HG03378 (cell line): ENCODE results near the gene FAM43B.
A peak's percentile ranks its signal among the peaks of the same experiment; 100 is the strongest.
"Not testable (repeated sequence)": the region's sequence is repeated elsewhere in the genome, so short reads cannot be mapped to it uniquely, and the experiment has no call there.

ENCODE experiments used
- ATAC-seq: cut with Tn5 transposase; IDR thresholded peaks from one replicate; pipeline ENCODE4 v1.9.1; 2021; ENCODE audit warnings: mild to moderate bottlenecking, moderate library complexity; ENCODE audit not compliant: unreplicated experiment

FAM43B gene, protein sequence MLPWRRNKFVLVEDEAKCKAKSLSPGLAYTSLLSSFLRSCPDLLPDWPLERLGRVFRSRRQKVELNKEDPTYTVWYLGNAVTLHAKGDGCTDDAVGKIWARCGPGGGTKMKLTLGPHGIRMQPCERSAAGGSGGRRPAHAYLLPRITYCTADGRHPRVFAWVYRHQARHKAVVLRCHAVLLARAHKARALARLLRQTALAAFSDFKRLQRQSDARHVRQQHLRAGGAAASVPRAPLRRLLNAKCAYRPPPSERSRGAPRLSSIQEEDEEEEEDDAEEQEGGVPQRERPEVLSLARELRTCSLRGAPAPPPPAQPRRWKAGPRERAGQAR

DNA sequence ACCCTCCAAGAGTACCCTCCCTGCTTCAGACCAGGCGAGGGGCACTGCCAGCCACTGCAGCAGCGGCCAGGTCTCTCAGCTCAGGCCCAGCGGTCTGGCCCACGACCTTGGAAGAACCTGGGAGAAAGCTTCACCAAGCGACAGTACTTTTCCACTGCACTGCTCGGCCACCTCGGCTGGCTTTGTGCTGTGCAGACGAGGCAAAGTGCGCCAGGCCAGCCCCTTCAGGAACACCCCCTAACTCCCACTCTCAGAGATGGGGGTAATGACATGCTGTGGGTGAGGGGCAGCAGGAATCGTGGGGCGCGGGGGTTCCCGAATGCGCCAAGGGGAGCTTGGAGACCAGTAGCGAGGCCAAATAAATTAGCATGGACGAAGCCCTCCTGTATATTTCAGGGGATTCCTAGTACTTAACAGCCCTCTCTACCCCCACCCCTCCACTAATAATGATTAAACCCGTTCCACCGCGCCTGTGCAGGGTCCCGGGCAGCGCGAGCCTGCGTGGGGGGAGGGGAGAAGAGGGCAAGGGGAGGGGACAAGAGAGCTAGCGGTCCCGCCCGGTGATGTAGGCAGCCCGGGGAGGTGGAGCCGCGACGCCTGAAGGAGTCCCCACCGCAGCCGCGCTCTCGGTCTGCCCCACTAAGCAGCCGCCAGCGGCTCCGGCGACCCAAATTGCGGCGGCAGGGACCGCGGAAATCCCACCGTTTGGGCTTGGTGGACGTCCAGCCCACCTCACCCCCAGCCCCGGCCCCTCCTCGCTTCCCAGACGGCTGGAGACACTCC lies at the start of gene FAM43B:
Gene FAM43B (plus strand): TSS at position 629 of the 783 bp plus-strand sequence. CDS start 401 bp downstream, outside the sequence.
- ATAC-seq = no peak

DNA sequence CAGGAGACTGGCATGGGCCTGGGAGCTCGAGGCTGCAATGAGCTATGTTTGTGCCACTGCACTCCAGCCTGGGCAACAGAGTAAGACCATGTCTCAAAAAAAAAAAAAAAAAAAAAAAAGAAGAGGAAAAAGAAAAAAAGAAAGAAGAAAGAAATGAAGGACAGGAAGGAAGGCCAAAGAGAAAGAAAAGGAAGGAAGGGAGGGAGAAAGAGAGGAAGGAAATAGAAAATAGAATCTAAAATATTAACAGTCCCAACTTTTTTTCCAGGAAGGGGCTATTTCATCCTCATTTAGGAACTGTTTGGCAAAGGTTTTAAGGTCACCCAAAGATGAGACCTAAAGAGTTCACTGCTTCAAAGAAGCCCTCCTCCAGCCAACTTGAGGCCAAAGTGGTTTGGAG lies 46.9 kb upstream of the FAM43B start:
- no peak for ATAC-seq

DNA sequence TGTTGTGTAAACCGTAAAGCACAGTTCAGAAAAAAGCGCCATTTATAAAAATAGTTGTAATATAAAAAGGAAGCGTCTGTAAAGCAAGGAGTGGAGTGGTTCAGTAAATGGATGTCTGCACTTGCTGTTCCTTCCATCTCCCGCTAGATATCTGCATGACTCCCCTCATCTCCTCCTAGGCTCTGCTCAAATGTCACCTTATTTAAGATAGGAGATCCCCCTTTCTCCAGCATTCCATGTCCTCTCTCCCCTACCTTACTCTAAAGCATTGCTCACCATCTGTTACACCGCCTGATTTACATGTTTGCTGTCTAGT lies 45.2 kb upstream of the FAM43B start:
- peak; percentile 34 for ATAC-seq

DNA sequence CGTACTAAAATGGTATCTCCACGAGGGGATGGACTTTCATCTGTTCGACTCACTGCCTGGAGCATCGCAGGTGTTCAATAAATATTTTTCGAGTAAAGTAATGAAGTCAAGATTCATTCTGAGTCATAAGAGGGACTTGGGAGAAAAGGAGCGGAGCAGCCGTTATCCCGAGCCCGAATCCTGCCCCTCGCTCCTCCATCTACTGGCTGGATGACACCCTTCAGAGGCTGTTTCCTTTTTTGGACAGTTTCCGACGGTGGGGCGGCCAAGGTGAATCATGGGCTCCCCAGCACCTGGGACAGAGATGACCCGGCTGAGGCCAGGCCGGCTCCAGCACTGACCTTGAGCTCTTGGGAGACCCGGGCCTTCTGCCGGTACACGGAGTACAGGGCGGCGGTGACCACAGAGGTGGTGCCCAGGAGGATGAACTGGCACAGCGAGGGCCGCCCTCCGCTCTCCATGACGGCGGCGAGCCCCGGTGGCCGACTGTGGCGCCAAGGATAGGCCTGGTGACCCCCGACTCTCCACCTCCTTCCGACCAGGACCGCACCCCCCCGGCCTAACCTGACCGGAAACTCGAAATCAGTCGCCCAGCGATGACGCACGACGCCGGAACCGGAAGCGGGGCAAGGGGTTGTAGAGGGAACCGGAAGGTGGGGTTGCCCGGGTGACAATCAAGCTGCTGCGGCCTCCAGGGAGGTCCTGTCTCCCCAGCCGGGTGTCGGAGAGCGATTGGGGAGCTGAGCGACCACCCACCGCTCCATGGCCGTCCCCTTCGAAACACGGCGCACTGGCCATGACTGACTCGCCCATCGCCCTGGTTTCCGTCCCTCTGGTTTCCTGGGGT lies 44.6 kb upstream of the FAM43B start, which contains the start of gene MUL1:
Gene MUL1 (minus strand): TSS at position 588 of the 847 bp plus-strand sequence. CDS start 127 bp downstream, at position 461.
- ATAC-seq = peak; percentile 56

DNA sequence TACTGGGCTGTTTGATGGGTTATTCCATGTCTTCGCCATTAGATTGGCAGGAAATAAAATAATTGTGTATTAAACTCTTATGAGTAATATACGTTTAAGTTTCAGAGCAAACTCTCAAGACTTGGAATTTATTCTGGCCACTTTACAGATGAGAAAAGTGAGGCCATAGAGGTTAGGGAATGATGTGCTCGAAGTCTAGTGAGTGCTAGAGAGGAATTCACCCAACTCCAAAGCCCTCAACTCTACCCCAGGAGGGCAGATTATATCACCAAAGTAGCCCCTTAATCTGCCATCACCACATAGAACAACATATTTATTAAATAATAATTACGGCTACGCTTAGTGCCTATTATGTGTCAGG lies 44.0 kb upstream of the FAM43B start:
- no peak for ATAC-seq

DNA sequence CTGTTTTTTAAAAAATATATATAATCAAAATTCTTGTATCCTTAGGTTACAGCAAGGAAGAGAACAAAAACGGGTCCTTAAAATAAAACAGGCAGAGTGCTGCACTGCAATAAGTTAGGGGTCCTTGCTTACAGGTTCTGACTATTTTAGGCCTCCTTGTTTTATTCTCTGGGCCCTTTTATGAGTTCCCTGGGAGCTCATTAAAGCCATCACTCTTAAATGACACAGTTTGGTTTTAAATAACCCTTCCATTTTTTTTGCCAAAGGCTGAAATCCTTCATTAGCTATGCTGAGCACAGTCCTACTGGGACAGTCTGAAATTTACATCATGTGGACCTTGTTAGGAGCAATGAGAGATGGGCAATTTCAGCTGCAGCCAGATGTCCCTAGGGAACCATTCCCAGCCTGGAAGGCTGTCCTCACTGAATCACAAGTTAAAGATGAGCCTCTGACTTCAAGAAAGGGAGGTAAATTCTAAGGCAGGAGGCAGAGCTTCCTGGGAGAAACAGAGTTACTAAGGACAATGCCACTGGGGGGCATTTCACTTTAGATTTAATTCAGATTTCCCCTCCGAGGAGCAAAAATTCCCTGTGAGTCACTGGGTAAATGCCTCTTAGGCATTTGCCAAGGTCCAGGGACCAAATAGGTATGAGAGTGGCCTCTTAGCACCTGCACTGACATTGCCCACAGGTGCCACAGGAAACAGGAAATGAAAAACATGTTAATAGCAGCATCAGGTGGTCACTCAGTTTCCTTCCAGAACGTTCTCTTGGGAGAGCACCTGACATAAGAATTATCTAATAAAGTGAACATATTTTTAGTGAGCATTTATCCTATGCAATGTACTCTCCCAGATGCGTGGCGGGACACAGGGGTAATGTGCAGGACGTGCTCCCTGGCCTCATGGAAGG lies 40.6 kb upstream of the FAM43B start:
- no peak for ATAC-seq

DNA sequence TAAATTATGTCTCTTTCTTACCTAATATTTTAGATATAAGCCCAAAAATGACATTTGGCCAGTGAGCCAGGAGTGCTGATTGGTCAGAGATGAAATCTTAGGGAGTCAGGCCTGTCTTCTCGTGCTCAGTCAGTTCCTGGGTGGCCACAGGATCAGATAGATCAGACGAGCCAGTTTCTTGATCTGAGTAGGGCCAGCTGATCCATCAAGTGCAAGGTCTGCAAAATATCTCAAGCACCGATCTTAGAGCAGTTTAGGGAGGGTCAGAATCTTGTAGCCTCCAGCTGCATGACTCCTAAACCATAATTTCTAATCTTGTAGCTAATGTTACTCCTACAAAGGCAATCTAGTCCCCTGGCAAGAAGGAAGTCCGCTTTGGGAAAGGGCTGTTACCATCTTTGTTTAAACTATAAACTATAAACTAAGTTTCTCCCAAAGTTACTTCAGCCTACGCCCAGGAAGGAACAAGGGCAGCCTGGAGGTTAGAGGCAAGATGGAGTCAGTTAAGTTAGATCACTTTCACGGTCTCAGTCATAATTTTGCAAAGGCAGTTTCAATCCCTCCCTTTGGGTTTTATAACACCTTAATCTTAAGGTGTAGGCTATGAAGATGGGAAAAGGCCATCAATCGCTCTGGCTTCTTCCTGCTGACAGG lies 32.6 kb upstream of the FAM43B start:
- ATAC-seq = not testable (repeated sequence)

DNA sequence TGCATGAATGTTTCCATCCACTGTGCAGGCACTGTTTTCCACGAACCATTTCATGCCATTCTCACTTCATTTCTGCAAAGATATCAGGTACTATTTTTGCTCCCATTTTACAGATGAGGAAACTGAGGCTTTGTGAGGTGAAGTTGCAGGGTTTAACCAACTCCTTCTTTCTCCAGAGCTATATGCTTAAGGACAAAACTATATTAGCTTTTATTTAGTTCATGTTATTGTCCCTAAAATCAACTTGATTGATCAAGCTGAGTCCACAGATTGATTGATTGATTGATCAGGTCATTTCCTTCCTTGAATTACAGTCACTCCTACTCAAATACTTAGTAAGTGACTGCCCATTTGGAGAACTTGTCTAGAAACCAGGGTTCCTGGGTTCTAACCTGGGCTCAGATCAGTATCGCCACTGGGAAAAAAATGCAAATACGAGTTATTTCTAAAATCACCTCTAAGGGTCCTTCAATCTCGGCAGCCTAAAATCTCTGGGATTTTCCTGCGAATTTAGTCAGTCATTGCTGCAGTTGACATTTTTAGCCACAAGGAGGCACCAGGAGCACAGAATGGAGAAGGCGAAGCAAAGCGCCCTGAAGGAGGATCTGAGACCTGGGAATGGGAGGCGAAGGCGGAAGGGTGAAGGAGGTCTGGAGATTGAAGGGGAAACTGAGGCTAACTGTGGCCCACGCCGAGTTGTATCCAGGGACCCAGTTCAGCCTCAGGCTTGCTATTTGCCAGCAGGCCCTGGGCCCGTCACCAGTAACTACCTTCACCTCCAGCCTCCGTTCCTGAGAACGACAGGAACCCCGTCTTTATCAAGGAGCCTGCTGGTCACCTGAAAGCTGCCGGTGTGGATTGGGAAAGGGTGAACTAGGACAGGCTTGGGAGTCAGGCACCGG lies 30.2 kb upstream of the FAM43B start:
- ATAC-seq = no peak

DNA sequence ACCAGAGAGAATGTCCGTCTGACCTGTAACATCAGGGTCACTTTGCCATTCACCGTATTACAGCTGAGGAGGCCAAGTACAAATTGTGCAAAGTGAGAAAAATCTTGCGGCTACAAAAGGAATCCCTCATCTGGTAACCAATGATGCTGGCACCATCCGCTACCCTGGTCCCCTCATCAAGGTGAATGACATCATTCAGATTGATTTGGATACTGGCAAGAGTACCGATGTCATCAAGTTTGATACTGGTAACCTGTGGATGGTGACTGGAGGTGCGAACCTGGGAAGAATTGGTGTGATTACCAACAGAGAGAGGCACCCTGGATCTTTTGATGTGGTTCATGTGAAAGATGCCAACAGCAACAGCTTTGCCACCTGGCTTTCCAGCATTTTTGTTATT lies 26.1 kb upstream of the FAM43B start:
- no peak for ATAC-seq

DNA sequence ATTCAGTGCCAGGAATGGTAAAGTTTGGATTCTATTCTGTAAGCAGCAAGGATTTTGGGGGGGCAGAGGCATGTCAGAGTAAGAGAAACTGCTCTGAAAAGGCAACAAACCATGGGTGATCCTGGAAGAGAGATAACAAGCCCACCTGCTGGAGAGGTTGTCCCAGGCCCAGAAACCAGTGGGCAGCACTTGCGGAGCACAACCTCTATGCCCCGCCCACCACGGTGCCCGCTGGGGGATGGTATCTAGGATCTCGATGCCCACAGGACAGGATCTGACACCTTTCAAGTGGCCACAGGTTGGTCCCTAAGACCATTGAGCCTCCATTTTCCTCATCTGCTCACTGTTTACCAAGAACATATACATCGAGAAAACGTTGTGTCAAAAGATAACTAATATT lies 24.2 kb upstream of the FAM43B start:
- no peak for ATAC-seq

DNA sequence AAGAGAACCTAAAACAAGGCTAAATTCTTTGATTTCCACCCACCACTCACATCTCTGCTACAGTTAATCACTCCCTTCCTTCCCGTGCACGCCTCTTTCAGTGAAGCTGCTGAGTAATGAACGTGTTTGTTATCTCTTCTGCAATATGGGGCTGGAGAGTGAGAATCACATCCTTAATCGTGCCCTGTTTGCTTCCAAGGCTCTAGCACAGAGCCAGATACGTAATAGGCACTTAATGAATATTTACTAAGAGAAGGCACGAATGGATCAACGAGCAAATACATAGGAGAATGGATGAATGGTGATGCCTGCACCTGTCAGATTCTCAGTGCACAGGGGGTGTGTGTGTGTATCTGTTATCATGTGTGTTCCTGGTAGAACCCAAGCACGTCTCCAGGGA lies 22.1 kb upstream of the FAM43B start:
- no peak for ATAC-seq

DNA sequence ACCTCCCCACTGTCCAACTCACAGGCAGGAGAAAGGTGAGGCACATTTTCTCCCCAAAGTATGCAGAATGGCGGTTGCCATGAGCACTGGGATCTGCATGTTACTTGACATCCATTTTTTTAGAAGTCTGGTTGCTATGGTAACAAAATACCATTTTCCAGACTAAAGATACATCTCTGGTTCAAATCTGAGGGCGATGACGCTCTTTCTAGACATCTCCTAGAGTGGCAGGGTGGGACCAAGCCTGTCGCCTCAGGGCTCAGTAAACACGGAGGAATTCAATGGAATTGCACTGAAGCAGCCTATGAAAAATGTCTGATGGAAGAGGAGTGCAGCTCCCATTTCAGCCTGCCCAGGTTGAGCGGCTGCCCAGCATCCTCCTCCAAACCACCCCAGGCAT lies 21.5 kb upstream of the FAM43B start:
- ATAC-seq = no peak

DNA sequence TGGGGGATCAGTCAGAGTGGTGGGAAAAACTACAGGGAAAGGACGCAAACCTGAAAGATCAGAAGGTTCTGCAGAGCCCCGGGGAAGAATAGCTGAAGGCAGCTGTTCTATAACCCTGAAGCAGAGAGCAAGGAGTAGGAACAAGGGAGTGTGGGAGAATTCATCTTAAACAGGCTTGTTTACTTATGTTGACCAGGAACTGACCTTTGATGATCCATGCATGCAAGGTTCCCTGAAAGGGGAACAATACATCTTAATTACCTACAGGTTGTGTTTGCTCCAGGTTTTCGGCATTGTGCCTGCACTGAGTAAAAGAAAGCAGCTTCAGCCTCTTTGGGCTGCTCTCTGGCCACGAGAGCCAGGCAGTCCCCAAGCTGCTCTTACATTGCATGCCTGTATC lies 18.7 kb upstream of the FAM43B start:
- ATAC-seq = no peak

DNA sequence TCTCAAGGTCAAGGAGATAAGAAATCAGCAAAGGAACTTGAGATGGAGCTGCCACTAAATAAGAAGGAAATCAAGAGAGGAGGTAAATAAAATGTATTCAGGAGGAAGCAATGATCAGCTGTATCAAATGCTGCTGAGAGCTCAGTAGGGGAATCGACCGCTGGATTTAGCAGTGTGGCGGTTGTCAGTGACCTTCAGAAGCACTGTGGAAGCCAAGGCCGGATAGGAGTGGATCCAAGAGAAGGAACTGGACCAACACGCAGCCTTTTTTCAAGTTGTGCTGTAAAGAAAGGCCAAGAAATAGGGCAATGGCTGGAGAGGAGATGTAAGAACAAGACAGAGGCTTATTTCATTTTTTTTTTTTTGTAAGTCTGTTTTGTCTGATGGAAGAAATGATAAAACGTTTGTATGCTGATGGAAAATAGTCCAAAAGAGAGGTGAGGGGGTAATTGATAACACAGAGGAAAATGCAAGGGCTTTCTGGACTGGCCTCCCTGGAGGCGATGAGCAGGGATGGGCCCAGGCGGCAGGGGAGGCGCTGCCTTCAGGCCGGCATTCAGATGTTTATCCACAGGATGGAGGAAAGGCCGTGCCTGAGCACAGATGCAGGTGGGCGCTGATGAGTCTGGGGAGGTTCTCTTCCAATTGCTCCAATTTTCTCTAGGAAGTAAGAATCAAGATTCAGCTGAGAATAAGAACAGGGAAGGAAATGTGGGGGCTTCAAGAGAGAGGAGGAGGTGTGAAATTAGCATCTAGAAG lies 17.5 kb upstream of the FAM43B start:
- ATAC-seq = no peak

DNA sequence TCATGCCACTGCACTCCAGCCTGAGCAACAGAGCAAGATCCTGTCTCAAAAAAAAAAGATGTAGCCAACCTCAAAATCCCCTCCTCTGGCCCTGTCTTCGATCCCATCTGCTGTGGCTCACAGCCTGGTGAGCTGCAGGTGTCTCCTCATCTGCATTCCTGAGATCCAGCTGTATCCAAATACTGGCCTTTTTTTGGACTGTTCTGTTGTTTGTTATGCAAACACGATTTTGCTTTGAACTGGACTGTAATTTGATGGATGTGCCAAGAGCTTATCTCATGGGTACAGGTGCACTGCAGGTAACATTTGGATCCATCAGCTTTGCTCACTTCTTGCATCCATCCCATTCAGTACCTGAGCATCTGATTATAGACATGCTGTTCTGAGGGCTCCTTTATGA lies 14.1 kb upstream of the FAM43B start:
- no peak for ATAC-seq

DNA sequence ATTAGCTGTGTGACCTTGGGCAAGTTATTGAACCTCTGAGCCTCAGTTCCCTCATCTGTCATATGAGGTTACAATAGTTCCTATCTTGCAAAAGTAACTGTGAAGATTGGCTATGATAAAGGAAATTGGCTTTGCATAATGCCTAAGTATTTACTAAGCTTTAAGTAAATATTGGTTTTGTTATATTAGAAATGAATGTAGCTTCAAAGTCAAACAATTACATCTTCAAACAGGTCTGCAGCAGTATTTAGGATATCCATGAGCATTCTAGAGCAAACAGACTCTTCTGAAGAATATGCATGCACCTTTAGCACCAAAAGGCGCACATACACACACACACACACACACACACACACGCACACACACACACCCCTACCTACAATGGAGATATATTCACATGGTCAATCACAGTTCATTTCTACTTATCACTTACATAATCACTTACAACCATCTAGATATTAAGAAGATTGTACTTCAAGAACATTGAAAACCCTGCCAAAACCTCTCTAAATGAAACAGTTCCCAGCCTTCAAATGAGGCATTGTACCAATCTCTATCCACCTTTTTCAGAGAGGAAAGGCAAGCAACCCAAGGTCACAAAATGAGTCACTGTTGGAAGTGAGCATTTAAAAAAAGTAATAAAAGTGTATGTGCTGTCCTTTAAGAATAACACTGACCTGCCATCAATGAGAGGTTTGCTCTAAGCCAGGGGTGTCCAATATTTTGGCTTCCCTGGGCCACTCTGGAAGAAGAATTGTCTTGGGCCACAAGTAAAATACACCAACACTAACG lies 13.4 kb upstream of the FAM43B start:
- no peak for ATAC-seq

DNA sequence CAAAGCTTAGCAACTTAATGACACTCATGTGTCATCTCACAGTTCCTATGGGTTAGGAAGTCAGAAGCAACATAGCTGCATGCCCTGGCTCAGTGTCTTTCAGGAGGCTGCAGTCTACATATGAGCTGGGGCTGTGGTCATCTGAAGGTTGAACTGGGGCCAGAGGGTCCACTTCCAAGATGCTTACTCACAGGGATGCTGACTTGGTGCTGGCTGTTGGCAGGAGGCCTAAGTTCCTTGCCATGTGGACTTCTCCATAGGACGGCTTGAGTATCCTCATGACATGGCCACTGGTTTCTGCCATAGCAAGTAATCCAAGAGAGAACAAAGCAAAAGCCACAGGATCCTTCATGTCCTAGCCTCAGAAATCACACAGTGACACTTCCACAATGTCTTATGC lies 12.1 kb upstream of the FAM43B start:
- ATAC-seq = no peak
